HepG2 (cell line): ENCODE data around the gene GAS2L2. TPM values are rescaled to one million over a fixed set of nuclear protein-coding genes. Genes with fewer than 3 reads are reported as not detected.

ENCODE experiments used
- ATAC-seq: fragments of 200-7000 bp; cut with Tn5 transposase; 3 replicates; pipeline ENCODE4 v1.9.1; 2020; ENCODE audit warnings: mild to moderate bottlenecking, moderate library complexity
- BruUV-seq: library from RNA; stranded (reverse); fragments of 400-500 nt; replicated peaks from 2 replicates; lab custom pipeline; 2021; lab: Mats Ljungman, UMichigan
- CTCF ChIA-PET: fragments of 300-600 bp; formaldehyde crosslinking; extraction: SDS; loops from one replicate; lab custom pipeline; 2021; ENCODE audit warnings: low total read pairs, inconsistent platforms, low intra/inter-chr PET ratio; lab: Yijun Ruan, JAX
- POLR2A ChIA-PET: fragments of 350-600 bp; sonication (Branson Sonifier 250); formaldehyde crosslinking; loops from one replicate; lab custom pipeline; 2020; ENCODE audit warnings: antibody characterized with exemption, inconsistent platforms; lab: Yijun Ruan, JAX
- DNase-seq: peaks from one replicate; pipeline ENCODE4 v3.0.0-alpha.2; 2015; ENCODE audit warnings: low spot score
- FAIRE-seq: peaks from 3 replicates; lab custom pipeline; 2011; peaks lifted over from hg19 to GRCh38; lab: Jason Lieb, UNC
- H2AFZ ChIP-seq: one replicate; pipeline ENCODE4 v1.6.1; 2011; ENCODE audit warnings: low read length, inconsistent platforms
- H3K27ac ChIP-seq: fragments of 300-600 bp; 3 replicates; pipeline ENCODE4 v1.8.0; 2011; ENCODE audit warnings: mixed run types, mild to moderate bottlenecking, mixed read lengths, low read length, inconsistent platforms; ENCODE audit not compliant: insufficient read depth; ENCODE audit errors: extremely low read length
- H3K27me3 ChIP-seq, 2 experiments: fragments of 200-600 bp in 1 of 2; 2 replicates in 1 of 2; 3 replicates in 1 of 2; pipeline versions ENCODE4 v1.6.0 to v1.8.0; 2011; ENCODE audit warnings: low read length in 2 of 2, mild to moderate bottlenecking in 2 of 2, moderate library complexity in 2 of 2, inconsistent platforms in 1 of 2; ENCODE audit not compliant: insufficient read depth in 2 of 2, control insufficient read depth in 1 of 2
- H3K36me3 ChIP-seq, 2 experiments: fragments of 200-600 bp in 1 of 2; replicated peaks in 1 of 2; 2 replicates in 1 of 2; 3 replicates in 1 of 2; pipeline versions ENCODE4 v1.5.1 to v1.8.0; 2011; ENCODE audit warnings: low read length in 2 of 2, inconsistent platforms in 1 of 2; ENCODE audit not compliant: insufficient read depth in 2 of 2, control insufficient read depth in 1 of 2
- H3K4me1 ChIP-seq: 2 replicates; pipeline ENCODE4 v1.5.1; 2012; ENCODE audit warnings: low read length, inconsistent platforms; ENCODE audit not compliant: insufficient read depth
- H3K4me2 ChIP-seq: 2 replicates; pipeline ENCODE4 v1.6.0; 2011; ENCODE audit warnings: low read depth, low read length, inconsistent platforms
- H3K4me3 ChIP-seq, 3 experiments: fragments of 200-600 bp in 1 of 3; sonication (generic), shearing (Covaris generic) in 1 of 3; replicated peaks in 1 of 3; 2 replicates each; pipeline ENCODE4 v1.5.1; 2011 to 2016; ENCODE audit warnings: low read length in 3 of 3, inconsistent platforms in 2 of 3, low read depth in 2 of 3, mild to moderate bottlenecking in 2 of 3, control low read depth in 1 of 3, mixed read lengths in 1 of 3; ENCODE audit not compliant: insufficient read depth in 1 of 3
- H3K79me2 ChIP-seq: one replicate; pipeline ENCODE4 v1.6.1; 2011; ENCODE audit warnings: low read length, inconsistent platforms; ENCODE audit not compliant: insufficient read depth
- H3K9ac ChIP-seq: 2 replicates; pipeline ENCODE4 v1.6.0; 2011; ENCODE audit warnings: mild to moderate bottlenecking, low read depth, low read length, inconsistent platforms; ENCODE audit not compliant: insufficient read depth
- H3K9me3 ChIP-seq: 2 replicates; pipeline ENCODE4 v1.5.1; 2012; ENCODE audit warnings: mild to moderate bottlenecking, low read length
- H4K20me1 ChIP-seq: 2 replicates; pipeline ENCODE4 v1.6.0; 2011; ENCODE audit warnings: inconsistent platforms, mild to moderate bottlenecking, low read length, moderate library complexity; ENCODE audit not compliant: insufficient read depth
- BRCA1 ChIP-seq: sonication (generic); formaldehyde crosslinking; IDR thresholded peaks from 2 replicates; pipeline ENCODE4 v1.4.0; 2020; ENCODE audit warnings: missing genetic modification reagents
- KDM2A ChIP-seq: sonication (generic); formaldehyde crosslinking; IDR thresholded peaks from 2 replicates; pipeline ENCODE4 v1.4.0; 2020; ENCODE audit warnings: low read depth, missing genetic modification reagents, borderline replicate concordance
- KLF12 ChIP-seq: sonication (generic); formaldehyde crosslinking; IDR thresholded peaks from 2 replicates; pipeline ENCODE4 v1.4.0; 2020; ENCODE audit warnings: missing genetic modification reagents, borderline replicate concordance
- PTBP1 ChIP-seq: fragments of 200-400 bp; formaldehyde crosslinking; IDR thresholded peaks from 2 replicates; pipeline ENCODE4 v1.6.1; 2018; ENCODE audit warnings: low read length, low read depth; ENCODE audit not compliant: poor library complexity, severe bottlenecking
- RBAK ChIP-seq: sonication (generic); formaldehyde crosslinking; IDR thresholded peaks from 2 replicates; pipeline ENCODE4 v1.5.1; 2020; ENCODE audit warnings: mild to moderate bottlenecking, missing genetic modification reagents
- SAP130 ChIP-seq: IDR thresholded peaks from 2 replicates; pipeline ENCODE4 v1.6.1; 2016; ENCODE audit warnings: low read depth
- THAP8 ChIP-seq: sonication (generic); formaldehyde crosslinking; IDR thresholded peaks from 2 replicates; pipeline ENCODE4 v1.5.1; 2020; ENCODE audit warnings: missing genetic modification reagents, mild to moderate bottlenecking, borderline replicate concordance
- ZNF343 ChIP-seq: sonication (generic); formaldehyde crosslinking; IDR thresholded peaks from 2 replicates; pipeline ENCODE4 v1.4.0; 2020; ENCODE audit warnings: mild to moderate bottlenecking, missing genetic modification reagents
- ZNF563 ChIP-seq: sonication (generic); formaldehyde crosslinking; IDR thresholded peaks from 2 replicates; pipeline ENCODE4 v1.8.0; 2022; ENCODE audit warnings: mild to moderate bottlenecking, moderate library complexity, missing genetic modification reagents
- WGBS: methylation state at CpG from one replicate; pipeline ENCODE4 v1.1.6; 2017; ENCODE audit warnings: low lambda C conversion rate; 5-methylcytosine and 5-hydroxymethylcytosine counted together
- in situ Hi-C: cut with HindIII; loops from 2 replicates; pipeline ENCODE4 v1.10.0; 2017; ENCODE audit warnings: low pct_unique_long_range_greater_than_20kb; ENCODE audit not compliant: extremely low pct_ligation_motif_present
- intact Hi-C: fragments of 100-400 bp; cut with micrococcal nuclease; formaldehyde crosslinking; loops from one replicate; pipeline ENCODE4 v1.10.0; 2022; ENCODE audit not compliant: unreplicated experiment
- polyA plus RNA-seq, 8 experiments: library from polyadenylated mRNA; depleted of rRNA in 3 of 8; stranded (reverse) in 7 of 8; unstranded in 1 of 8; fragments of >200 nt; fragmentation: Illumina TruSeq in 4 of 8; extraction: Trizol in 4 of 8; gene quantifications; 2 replicates each; pipeline versions ENCODE4 v1.2.1 to v1.2.3, GENCODE V29; 2011 to 2016; ENCODE audit warnings: low read depth in 4 of 8, missing spikeins in 1 of 8, mixed read lengths in 1 of 8; ENCODE audit not compliant: insufficient read depth in 1 of 8
- total RNA-seq, 5 experiments: library from RNA; depleted of rRNA; stranded (reverse); fragments of >200 nt; fragmentation: Illumina TruSeq; extraction: Trizol; gene quantifications; 2 replicates each; pipeline ENCODE4 v1.2.3, GENCODE V29; 2016; ENCODE audit warnings: low read depth in 1 of 5

GAS2L2 gene
- total and polyA plus RNA-seq, 2 of the 13 experiments (the other 11 are each of a cell fraction or from before 2014, with no cell fraction given): not detected

GRCh38 chr17:35743626-35744328, 9.3 kb downstream of the GAS2L2 start (continued):
- TF ChIP-seq KLF12 (CRISPR knock-in tag) (0 out of 2 replicates have a peak, but pooled peaks have one; percentile 32), PTBP1 (no peak), SAP130 (CRISPR knock-in tag) (peak; percentile 37; the same call in 1 of the 2 replicates), ZNF343 (CRISPR knock-in tag) (no peak), RBAK (CRISPR knock-in tag) (no peak), BRCA1 (CRISPR knock-in tag) (no peak), THAP8 (CRISPR knock-in tag) (no peak)

GRCh38 chr17:35742896-35743477, 10.1 kb downstream of the GAS2L2 start:
- peaks cover 2 to 26% of the 10 kb centered on the region in 2 experiments; a peak in 2 of 5 replicates for H3K27me3 ChIP-seq
- H3K36me3 ChIP-seq: no peaks in the 10 kb centered on the region
- H3K27ac ChIP-seq: no peak overlapping the region
- H3K4me1 ChIP-seq: no peaks in the 10 kb centered on the region
- H3K9me3 ChIP-seq: no peaks in the 10 kb centered on the region
- intact Hi-C loops (no loop called here), in situ Hi-C loops (loop anchor here (10.0 to 25.0 kb wide), 2 partner anchors 188 to 431 kb away; no protein-coding TSS in a partner anchor)
- no peak overlapping the region for H3K9ac ChIP-seq
- ATAC-seq (no peak), FAIRE-seq (no peak), DNase-seq (no peak)
- no peak overlapping the region for H3K4me3 ChIP-seq
- no peak overlapping the region for H3K4me2 ChIP-seq
- H4K20me1 ChIP-seq: no peaks in the 10 kb centered on the region
- TF ChIP-seq ZNF563 (CRISPR knock-in tag) (no peak), KDM2A (CRISPR knock-in tag) (peak; percentile 21; the same call in 1 of the 2 replicates)
- no peaks in the 10 kb centered on the region for H3K79me2 ChIP-seq
- ChIA-PET POLR2A (no interaction called here), CTCF (no interaction called here)
- BruUV-seq: no TSS peak
- H2AFZ ChIP-seq: no peak overlapping the region
- WGBS: 47% methylated on average over 5 of the region's 7 CpGs
